NCI-H1417 treated with DMSO at 0.1 percent for 48 hours (cell line): ENCODE measurements around the gene FERMT2.

Experiments used
- DNase-seq: peaks from one replicate; lab custom pipeline; 2025; lab: John Stamatoyannopoulos, UW

FERMT2 gene, protein sequence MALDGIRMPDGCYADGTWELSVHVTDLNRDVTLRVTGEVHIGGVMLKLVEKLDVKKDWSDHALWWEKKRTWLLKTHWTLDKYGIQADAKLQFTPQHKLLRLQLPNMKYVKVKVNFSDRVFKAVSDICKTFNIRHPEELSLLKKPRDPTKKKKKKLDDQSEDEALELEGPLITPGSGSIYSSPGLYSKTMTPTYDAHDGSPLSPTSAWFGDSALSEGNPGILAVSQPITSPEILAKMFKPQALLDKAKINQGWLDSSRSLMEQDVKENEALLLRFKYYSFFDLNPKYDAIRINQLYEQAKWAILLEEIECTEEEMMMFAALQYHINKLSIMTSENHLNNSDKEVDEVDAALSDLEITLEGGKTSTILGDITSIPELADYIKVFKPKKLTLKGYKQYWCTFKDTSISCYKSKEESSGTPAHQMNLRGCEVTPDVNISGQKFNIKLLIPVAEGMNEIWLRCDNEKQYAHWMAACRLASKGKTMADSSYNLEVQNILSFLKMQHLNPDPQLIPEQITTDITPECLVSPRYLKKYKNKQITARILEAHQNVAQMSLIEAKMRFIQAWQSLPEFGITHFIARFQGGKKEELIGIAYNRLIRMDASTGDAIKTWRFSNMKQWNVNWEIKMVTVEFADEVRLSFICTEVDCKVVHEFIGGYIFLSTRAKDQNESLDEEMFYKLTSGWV

DNA sequence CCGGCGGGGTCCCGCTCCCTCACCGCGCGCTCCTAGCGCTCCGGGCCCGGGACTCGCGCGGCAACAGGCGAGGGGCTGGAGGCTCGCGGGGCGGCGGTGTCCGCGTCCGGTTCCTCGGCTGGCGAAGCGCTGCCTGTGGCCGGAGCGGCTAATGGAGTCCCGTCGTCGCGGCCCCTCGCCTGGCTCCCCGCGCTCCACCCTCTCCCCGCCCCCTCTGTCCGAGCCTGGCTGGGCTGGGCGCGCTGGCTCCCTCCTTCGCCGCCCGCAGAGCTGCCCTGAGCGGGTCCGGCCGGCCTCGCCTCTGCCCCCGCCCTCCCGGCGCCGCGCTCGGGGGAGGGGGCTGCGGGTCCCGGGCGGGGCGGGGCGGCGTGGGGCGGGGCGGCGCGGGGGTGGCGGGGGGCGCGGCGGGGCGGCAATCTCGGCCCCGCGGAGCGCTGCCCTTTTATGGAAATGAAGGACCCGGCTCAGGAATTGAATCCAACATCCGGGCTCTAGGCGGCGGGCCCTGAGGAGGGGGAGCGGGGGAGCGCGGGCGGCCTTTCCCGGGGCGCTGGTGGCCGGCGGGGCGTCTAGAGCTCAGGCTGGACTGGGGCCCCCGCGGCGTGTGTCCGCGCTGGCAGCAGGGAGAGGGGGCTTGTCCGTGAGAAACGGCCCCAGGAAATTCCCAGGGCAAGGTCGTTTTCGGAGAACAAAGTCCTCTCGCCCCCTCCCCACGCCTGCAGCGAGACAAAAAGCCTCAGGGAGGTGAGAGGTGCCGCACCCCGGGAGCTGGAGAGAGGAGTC is at the start of gene FERMT2:
TSS of gene FERMT2 (minus strand) at position 153 of the 783 bp plus-strand sequence. CDS start 482 bp downstream, outside the sequence.
- peak; percentile 88 for DNase-seq

DNA sequence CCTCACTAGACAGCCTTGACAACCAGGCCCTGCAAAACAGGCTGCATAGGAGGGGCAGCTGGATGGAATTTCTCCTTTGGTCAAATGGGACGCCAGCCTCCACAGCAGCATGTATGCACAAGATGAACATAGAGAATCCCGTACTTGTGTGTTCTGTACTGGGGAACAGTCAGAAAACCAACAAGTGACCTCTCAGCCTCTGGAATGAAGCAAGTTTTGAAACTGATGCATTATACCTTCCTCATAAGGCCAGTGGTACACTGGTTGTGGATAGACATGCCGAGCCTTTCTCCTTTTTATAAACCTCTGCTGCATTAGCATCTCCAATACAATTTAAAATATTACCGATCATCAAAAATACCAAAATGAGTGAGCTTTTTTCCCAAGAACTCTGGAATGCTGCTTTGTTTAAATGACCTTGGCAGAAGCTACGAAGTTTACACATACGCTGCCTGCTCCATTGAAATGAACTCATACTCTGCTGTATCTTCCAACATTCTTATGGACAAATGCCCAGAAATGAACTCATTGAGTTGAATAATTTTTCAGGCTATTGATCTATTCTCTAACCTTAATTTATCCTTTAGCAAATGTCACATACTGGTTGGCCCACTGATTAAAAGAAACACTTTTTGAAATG is 47.6 kb upstream of the FERMT2 start:
- DNase-seq = no peak

DNA sequence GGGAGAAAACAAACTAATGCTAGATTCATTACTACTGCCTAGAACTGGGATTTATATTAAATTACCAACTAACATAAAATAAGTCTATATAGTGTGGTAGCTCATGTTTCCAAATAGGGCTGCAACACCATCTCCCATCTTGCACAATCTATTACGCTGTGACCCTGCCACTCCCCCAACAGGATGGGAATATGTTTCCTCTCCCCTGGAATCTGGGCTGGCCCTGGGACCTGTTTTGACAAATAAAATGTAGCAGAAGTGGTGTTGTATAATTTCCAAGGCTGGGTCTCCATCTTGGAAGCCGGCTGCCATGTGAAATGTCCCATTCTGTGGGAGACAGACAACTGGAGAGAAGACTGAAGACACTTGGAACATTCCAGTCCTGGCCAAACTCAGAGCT is 45.6 kb upstream of the FERMT2 start:
- no peak for DNase-seq

DNA sequence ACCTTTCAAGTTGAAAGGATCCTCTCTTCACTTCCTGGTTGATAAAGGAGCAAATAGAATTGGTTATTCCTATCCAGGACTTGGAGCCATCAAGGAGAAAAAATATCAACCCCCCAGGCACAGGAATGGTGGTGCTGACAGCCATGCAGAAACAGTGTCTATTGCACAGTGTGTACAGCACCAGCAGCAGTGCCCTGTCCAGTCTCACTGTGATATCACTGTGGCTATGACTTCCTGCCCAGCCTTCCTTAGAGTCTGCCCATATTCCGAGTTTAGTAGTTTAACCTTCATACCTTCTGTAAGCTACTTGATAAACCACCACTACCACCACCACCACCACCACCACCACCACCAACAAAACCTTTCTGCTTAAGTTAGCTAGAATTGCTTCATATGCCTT is 45.1 kb upstream of the FERMT2 start:
- DNase-seq = no peak

DNA sequence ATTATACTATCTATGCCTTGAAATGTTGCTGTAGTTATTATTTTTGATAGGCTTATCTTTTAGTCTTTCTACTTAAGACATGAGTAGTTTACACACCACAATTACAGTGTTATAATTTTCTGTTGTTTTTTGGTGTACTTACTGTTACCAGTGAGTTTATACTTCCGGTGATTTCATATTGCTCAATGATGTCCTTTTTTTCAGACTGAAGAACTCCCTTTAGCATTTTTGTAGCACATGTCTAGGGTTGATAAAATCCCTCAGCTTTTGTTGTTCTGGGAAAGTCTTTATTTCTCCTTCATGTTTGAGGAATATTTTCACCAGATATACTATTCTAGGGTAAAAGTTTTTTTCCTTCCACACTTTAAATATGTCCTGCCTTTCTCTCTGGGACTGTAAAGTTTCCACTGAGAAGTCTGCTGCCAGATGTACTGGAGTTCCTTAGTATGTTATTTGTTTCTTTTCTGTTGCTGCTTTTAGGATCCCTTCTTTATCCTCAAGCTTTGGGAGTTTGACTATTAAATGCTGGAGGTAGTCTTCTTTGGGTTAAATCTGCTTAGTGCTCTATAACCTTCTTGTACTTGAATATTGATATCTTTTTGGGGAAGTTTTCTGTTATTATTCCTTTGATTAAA is 41.5 kb upstream of the FERMT2 start:
- DNase-seq = no peak

DNA sequence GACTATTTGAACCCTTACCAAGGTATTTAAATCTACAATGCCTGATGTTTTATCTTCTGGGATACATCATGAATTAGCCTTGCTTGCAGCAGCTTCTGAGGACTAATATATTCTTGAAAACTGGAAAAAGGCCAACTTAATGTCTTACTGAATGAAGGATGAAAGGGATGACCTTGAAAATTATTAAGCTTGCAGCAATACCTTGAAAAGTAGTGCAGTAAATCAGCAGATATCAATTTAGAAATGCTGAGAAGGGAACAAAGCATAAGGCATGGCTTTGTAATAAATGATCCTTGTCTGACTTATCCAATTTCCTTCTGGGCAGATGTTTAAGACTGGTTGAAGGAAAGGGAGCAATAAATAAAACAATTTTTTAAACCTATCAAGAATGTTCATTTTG is 37.3 kb upstream of the FERMT2 start:
- DNase-seq = no peak

DNA sequence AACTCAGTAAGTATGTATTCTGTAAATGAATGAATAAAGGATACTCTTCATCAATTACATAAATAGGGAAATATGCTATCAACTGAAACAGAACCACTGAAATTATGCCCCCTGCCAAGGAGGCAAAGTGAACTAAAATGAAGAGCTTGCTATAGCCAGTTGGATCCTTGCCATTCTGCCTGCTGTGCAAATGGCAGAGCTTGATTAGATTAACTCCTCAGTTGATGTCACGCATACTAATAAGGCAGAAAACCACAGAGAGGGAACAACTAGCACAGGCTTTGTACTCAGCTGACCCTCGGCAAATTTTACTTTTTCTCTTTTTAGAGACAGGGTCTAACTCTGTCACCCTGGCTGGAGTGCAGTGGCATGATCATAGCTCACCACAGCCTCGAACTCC is 36.7 kb upstream of the FERMT2 start:
- peak; percentile 38 for DNase-seq

DNA sequence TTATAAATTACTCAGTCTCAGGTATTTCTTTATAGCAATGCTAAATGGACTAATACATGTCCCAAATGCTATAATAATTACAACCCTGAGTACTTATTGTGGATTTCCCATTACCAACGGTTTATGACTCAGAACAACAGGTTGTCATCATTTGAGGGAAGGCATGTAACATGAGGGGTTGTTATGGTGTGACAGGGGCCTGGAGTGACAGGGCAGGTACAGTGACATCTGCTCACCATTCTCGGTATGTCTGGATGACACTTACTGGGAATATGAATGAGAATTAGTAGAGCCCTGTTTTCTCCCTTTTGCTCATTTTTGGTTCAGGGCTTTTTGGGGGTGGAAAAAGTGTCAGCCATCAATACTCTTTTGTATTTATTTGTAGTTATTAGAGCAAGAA is 36.2 kb upstream of the FERMT2 start:
- DNase-seq = no peak

DNA sequence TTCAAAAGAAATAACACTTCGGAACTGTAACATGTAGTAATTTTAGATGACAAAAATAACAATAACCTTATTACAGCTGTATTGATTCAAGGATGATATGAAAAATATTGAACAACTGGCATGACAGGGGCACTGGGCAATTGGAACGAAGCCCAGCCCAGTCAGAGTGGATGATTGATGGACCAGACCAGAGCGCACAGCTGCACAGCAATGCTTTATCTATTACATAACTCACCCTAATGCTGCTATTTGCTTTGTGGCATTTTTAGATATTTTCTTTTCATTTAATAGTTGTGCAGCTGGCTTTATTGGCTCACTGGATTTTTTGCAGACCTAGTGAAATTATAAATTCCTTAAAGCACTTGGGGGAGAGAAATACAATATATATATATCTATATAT is 26.9 kb upstream of the FERMT2 start:
- peak; percentile 76 for DNase-seq

DNA sequence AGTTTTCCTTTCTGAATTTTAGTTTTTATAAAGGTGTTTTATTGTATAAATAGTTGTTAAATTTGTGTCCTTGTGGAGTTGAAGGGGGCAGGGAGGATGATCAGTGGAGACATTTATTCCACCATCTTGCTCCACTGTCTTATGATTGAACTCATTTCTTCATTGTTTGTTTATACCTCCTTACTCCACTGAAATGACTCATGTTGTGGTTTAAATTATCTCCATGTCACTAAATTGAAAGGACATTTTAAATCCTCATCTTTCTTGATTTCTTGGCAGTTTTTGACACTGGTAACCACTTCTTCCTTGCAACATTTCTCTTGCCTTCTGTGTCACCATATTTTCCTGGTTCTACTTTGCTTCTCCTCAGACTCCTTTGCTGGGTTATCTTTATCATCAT is 23.6 kb upstream of the FERMT2 start:
- DNase-seq = no peak

DNA sequence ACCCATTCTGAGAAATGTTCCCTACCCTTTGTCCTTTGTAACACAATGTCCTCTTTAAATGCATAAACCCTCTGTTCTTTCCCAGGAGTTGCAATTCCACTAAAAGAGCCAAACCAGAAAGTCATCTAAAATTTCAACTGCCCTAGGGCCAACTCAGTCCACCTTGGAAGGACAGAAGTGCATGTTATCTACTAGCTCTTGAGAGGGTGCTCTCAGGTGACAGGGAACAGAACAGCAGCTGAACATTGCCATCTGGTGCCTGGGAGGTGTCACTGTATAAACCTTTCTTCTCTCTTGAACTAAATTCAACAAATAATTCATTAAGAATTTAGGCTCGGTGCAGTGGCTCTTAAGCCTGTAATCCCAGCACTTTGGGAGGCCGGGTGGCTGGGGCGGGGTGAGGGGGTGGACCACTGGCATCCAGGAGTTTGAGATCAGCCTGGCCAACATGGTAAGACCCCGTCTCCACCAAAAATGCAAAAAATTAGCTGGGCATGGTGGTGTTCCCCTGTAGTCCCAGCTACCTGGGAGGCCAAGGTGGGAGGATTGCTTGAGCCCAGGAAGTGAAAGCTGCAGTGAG is 10.3 kb upstream of the FERMT2 start:
- DNase-seq = peak; percentile 84

DNA sequence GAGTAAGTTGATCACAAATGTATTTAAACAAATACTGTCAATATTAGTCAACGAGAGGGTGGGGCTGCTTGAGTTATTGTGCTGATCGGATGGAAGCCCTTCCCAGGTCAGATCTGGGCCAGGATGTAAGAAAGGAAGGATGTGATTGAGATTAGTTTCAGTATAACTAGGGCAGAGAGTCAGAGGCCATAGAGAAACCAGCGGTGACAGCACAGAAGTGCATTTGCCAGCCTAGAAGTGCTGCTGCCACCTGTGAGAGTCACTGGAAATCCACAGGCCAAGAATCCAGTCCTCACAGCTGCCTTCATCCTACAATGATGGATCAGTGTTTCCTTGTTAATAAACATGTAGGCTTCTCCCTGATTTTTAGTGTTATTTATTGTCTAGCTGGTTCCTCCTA is 9.8 kb upstream of the FERMT2 start:
- no peak for DNase-seq

DNA sequence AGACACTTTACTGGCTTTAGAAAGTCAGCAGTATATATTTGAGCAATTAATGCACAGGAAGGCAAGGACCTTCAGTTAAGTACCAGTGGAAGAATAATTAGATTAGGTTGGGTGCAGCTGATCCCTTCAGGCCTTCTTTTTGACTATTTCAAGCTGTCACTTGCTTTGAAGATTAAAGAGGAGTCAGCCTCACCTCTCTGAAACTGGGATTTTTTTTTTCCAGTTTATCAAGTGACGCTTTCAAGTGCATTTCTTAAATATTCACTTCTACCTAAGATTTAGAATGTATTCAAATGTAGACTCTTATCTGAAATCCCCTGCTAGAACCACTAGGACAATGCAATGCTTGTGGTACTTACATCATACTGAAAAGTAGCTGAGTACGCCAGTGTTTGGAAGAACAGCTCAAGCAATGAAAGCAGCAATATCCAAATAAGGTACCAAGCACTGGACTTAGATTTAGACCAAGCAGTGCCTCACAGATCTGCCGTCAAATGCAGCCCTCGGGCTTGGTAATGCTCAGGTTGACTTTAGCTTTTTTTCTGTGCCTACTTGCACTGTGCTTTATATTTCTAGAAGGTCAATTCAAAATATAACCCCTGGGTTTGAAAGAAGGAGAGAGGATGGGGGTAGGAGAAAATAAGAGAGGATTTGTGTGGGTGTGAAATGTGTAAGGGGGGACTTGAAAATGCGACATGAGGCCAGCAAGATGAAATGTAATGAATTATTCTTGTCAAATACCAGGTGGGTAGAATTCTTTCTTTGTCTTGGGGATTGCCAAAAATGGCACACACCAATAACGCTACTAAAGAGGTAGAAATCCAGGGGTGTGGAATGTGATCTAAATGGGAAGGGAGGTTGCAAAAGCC is 3.7 kb upstream of the FERMT2 start:
- no peak for DNase-seq

DNA sequence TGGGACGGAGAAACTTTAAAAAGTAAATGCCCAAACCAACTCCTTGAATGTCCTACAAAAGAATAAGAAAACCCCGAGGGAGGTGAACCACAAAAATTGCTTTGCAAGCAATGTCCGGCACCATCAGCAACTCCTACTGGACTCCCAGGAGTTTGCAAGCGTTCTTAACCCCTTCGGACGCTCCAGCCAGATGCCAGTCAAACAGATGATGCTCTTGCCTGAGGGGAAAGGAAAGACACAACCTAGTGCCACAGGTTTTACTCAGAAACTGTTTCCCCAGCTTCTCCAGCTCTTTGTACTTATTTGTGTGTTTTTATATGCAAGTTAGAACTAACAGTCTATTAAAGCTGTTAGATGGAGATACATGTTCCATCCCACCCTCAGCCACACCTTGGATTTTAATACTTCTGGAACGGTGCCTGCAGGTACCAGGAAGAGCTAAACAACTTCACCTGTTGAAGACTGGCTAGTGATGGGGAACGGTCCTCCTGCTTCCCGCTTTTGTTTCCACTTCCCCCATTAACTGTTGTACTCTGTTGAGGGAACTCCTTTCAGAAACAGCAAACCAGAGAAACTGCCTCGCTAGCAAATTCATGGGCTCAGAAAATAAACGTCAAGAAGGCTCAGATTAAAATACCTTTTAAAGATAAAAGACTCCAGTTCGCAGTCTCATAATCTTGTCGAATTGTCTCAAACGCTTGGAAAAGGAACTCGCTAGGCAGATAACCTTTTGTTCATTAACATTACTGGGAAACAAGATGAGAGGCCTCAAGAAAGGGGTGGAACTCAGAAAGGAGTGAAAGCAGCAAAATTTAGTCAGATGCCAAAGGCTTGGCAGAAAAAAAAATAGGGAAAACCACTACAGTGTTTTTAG is 1.1 kb upstream of the FERMT2 start:
- DNase-seq = peak; percentile 88

DNA sequence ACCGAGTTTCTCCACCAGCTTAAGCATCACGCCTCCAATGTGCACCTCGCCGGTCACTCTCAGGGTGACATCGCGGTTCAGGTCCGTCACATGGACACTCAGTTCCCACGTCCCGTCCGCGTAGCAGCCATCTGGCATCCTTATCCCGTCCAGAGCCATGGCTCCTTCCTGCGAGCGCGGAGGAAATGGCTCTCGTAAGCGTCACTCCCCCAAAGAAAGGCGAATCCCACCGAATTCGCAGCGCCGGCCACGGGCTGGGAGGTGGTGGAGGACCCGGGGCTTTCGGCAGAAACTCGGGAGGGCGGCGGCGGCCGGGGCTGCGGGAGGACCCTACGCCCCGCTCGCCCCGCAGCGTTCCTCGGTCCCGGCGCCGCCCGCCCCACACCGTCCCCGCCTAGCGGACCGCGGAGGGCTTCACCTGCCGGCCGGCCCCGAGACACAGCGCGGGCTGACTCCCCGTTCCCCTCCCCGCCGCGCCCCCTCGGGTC is 396 bp downstream of the FERMT2 start:
- DNase-seq = no peak

DNA sequence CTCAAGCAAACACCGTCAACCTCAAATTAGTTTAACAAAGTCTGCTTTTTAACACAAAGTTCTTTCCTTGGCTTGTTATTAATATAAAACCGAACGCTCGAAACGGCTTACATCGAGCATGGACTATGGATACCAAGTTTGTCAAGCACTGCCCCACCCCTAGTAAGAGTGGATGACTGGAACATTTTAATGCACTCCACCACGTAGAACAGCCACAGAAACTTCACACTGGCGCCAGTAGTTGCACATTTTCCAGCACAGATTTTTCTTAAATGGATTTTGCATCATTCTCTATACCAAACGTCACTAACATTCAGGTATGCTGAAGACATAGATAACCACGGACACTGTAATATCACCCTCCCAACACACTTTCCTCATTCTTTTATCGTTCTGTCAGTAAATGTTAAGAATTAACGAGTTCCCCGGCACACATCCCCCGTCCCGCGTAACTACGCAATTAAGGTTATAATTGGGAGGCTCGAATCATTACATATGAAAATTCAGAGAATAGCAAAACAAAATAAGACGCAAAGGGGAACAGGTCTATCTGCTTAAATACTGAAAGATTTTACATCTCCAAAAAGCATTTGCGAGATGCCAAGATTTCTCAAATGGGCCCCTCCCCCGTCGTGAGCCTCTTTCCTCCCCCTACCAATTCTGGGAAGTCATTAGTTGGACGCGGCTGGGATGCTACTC is 990 bp downstream of the FERMT2 start:
- DNase-seq = peak; percentile 40

DNA sequence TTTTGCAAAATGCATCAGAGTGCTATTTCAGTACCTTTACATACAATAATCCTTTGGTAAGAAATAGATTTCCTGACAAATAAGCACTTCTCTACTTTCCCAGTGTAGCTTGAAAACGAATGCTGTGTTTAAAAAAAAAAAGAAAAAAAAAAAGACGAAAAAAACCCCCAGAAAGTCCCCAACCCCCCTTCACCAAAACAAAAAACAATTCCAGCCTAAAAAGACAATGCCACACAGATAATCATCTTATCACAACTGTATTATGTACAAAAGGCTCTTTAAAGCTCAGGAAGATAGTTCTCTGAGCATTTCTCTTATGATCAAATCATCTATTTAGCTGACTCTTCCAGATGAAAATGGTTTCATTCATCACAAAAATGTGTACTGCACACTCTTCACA is 1.6 kb downstream of the FERMT2 start:
- no peak for DNase-seq

DNA sequence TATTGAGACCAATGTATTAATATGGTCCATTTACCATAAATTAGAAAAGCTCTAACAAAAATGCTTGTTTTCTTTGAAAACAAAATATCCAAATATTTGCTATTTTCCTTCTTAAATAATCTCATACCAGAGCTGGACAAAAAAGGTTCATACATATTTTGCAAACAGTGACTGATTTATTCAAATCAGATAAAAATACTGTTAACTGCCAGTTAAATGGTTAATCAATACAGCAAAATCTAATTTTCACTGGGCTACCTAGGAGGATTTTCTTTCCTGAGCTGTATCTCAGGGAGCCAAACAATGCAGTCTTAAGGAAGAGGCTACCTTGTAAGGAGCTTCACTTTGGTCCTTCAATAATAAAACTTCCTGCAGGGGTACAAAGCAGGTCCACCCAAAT is 2.0 kb downstream of the FERMT2 start:
- no peak for DNase-seq

DNA sequence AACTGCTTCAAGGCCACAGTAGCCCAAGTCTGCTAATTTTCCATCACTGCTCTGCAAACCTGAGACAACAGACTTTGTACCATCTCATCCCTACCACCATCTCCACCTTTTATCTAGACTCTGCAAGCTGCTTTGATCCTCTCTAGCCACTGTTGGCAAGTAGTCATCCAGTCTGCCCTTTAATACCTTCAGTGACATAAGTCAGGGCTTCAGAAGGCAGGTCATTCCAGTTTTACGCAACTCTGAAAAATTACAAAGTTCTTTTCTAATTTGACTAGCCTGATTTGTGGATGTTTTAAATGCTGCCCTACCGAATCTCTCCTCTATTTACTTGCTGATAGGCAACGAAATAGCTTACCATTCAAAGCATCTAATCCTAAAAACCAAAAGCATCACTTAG is 2.8 kb downstream of the FERMT2 start:
- DNase-seq = no peak
